HEK293T (cell line): ENCODE data around the gene EIF3F.

ENCODE experiments used
- CTCF ChIA-PET: fragments of 350-600 bp; formaldehyde crosslinking; extraction: SDS; loops from one replicate; lab custom pipeline; 2021; ENCODE audit warnings: antibody characterized with exemption, inconsistent platforms; lab: Yijun Ruan, JAX
- POLR2A ChIA-PET: fragments of 350-600 bp; formaldehyde crosslinking; extraction: SDS; loops from one replicate; lab custom pipeline; 2020; ENCODE audit warnings: antibody characterized with exemption, inconsistent platforms; lab: Yijun Ruan, JAX
- DNase-seq: peaks from one replicate; pipeline ENCODE4 v3.0.0; 2012; ENCODE audit warnings: mixed read lengths; ENCODE audit errors: extremely low spot score
- ARNT ChIP-seq: fragments of 450-650 bp; IDR thresholded peaks from 2 replicates; pipeline ENCODE4 v1.6.1; 2017; ENCODE audit warnings: mild to moderate bottlenecking
- BHLHE40 ChIP-seq: fragments of 450-650 bp; IDR thresholded peaks from 2 replicates; pipeline ENCODE4 v1.6.1; 2016; ENCODE audit warnings: mild to moderate bottlenecking, moderate library complexity, borderline replicate concordance
- CTBP1 ChIP-seq: fragments of 450-650 bp; IDR thresholded peaks from 2 replicates; pipeline ENCODE4 v1.6.1; 2016; ENCODE audit warnings: borderline replicate concordance
- ELF4 ChIP-seq: fragments of 450-650 bp; IDR thresholded peaks from 2 replicates; pipeline ENCODE4 v1.6.1; 2017; ENCODE audit warnings: antibody characterized with exemption
- FOXA1 ChIP-seq: fragments of 450-650 bp; IDR thresholded peaks from 2 replicates; pipeline ENCODE4 v1.6.1; 2016; ENCODE audit warnings: mild to moderate bottlenecking
- FOXK2 ChIP-seq: fragments of 450-650 bp; IDR thresholded peaks from 2 replicates; pipeline ENCODE4 v1.6.1; 2016; ENCODE audit warnings: mild to moderate bottlenecking
- FOXM1 ChIP-seq: fragments of 450-650 bp; IDR thresholded peaks from 2 replicates; pipeline ENCODE4 v1.6.1; 2017; ENCODE audit warnings: mild to moderate bottlenecking, borderline replicate concordance
- HDGF ChIP-seq: fragments of 450-650 bp; IDR thresholded peaks from 2 replicates; pipeline ENCODE4 v1.6.1; 2017; ENCODE audit warnings: antibody characterized with exemption, borderline replicate concordance
- L3MBTL2 ChIP-seq: fragments of 450-650 bp; conservative IDR thresholded peaks from 2 replicates; pipeline ENCODE4 v1.6.1; 2016; ENCODE audit warnings: mild to moderate bottlenecking
- LEF1 ChIP-seq: fragments of 450-650 bp; IDR thresholded peaks from 2 replicates; pipeline ENCODE4 v1.6.1; 2017; ENCODE audit warnings: mild to moderate bottlenecking, borderline replicate concordance
- NFRKB ChIP-seq: fragments of 450-650 bp; IDR thresholded peaks from 2 replicates; pipeline ENCODE4 v1.6.1; 2016; ENCODE audit warnings: mild to moderate bottlenecking, moderate library complexity
- SP1 ChIP-seq: fragments of 450-650 bp; IDR thresholded peaks from 2 replicates; pipeline ENCODE4 v1.6.1; 2017
- SUZ12 ChIP-seq: fragments of 450-650 bp; IDR thresholded peaks from 2 replicates; pipeline ENCODE4 v1.6.1; 2016; ENCODE audit warnings: mild to moderate bottlenecking
- TARDBP ChIP-seq: fragments of 450-650 bp; IDR thresholded peaks from 2 replicates; pipeline ENCODE4 v1.6.1; 2016
- ZNF384 ChIP-seq: fragments of 450-650 bp; IDR thresholded peaks from 2 replicates; pipeline ENCODE4 v1.6.1; 2016
- TF ChIP-seq, protein P1 (sequence below): fragments of 450-650 bp; IDR thresholded peaks from 2 replicates; pipeline ENCODE4 v1.6.1; 2016

Gene EIF3F

DNA sequence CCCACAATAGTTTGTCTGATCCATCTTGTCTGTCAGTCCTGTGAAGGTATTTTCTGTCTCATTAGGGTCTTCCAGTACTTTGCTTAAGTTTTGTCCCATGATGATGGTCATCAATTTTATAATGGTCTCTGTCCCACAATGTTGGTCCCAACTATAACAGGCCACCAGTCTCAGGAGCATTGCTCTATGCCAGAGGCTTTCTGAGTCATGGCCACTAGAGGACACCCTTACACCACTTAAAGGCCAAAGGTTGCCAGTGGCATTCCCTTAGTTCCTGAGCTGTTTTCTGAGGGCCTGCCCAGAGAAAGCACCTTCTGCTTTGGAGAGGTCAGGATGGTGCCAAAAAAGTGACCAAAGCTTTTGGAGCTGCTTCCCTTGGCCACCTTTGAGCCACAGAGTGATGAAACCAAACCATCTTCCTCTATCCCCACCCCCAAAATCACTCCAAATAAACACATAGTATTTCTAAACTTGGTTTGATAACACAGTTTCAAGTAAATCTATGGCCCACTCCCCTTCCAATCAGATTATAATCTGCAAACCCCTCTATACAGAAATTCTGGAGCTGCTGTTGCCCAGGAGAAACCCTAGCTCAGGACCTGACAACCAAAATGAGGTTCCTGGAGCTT, 19.3 kb downstream of the EIF3F start:
- ChIA-PET CTCF (interaction anchor here (0.5 to 2.5 kb wide), 22 partner anchors 10 to 1300 kb away, joined by 3 to 34 read pairs (median 4); partner anchors contain the start of gene EIF3F), POLR2A (interaction anchor here (0.9 to 1.2 kb wide), 4 partner anchors 20 to 1009 kb away, joined by 3 to 5 read pairs (median 4); partner anchors contain the start of gene EIF3F)
- TF ChIP-seq NFRKB (no peak), FOXA1 (no peak), L3MBTL2 (no peak), SUZ12 (no peak), FOXK2 (no peak), HDGF (no peak)
- TF ChIP-seq, protein P1, sequence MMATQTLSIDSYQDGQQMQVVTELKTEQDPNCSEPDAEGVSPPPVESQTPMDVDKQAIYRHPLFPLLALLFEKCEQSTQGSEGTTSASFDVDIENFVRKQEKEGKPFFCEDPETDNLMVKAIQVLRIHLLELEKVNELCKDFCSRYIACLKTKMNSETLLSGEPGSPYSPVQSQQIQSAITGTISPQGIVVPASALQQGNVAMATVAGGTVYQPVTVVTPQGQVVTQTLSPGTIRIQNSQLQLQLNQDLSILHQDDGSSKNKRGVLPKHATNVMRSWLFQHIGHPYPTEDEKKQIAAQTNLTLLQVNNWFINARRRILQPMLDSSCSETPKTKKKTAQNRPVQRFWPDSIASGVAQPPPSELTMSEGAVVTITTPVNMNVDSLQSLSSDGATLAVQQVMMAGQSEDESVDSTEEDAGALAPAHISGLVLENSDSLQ: no peak
- peak; percentile 77 for DNase-seq

DNA sequence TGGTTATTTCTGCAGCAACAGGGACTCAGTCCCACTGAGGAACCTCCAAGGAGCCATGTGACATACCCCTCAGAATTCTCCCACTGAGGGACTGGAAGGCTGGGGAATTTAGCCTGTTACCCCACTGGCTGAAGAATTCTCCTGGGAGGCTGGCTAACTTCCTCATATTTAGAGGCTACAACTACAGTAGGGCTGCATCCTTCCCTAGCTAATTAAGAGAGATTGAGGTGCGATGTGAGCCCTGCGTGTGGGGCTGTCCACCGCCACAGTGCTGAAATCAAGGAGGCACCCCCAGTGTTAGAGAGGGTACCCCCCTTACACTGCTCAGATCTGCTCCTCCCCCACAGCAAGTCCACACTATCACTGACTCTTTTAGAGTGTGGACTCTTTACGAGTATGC, 21.1 kb downstream of the EIF3F start:
- POLR2A ChIA-PET: no interaction called here
- CTCF ChIA-PET: interaction anchor here (1.0 to 1.3 kb wide), 3 partner anchors 72 to 559 kb away, joined by 3 to 4 read pairs (median 3); no protein-coding TSS in a partner anchor

DNA sequence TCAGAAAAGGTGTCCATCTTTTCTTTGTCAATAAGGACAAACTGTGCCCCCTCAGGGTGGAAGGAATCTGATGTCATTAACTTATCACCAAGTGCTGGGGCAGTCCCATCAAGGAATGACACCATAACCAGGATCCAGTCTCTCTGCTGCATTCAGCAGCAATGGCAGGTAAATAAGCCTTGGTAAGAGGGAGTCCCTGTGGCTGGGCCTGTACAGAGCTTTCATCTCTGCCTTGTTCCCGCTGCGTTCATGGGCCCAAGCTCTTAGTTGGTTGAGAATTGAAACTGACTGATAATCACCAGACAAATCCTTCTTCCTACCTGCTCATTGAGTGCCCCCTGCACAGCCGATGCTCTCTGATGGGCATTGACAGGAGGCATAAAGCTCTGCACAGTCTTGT, 22.7 kb downstream of the EIF3F start:
- TF ChIP-seq FOXA1 (no peak), FOXM1 (no peak), LEF1 (no peak), CTBP1 (no peak), ARNT (no peak), ZNF384 (no peak), BHLHE40 (no peak), ELF4 (no peak)
- ChIA-PET POLR2A (no interaction called here), CTCF (interaction anchor here (0.6 to 1.7 kb wide), 3 partner anchors 61 to 692 kb away, joined by 3 to 7 read pairs (median 4); no protein-coding TSS in a partner anchor)
- no peak for DNase-seq

More for the DNA sequence above, 21.1 kb downstream of the EIF3F start:
- DNase-seq: no peak
- TF ChIP-seq TARDBP (no peak), FOXA1 (no peak), CTBP1 (no peak), BHLHE40 (no peak), FOXM1 (no peak), LEF1 (no peak), NFRKB (no peak), ELF4 (no peak), ARNT (no peak), ZNF384 (no peak), HDGF (no peak), L3MBTL2 (no peak), SUZ12 (no peak), FOXK2 (no peak), SP1 (no peak)
- TF ChIP-seq, protein P1: no peak

DNA sequence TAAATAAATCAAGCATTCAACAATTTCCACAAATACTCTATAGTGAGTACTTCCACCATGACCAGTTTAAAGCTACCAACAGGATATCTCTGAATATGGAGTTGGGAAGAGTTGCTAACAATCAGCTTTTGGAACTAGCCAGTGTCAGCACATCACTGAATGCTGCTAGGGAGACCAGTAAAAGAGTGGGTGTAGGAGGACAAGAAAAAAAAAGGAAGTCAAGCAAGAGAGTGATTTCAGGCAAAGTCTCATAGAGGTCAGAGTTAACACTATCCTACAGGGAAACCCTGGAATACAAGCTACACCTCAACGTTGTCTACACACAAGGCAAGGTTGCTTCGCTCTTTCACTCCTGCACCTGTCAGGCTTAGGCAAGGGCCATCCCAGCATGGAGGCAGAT, 24.2 kb downstream of the EIF3F start:
- ChIA-PET POLR2A (no interaction called here), CTCF (interaction anchor here (0.6 to 2.0 kb wide), 4 partner anchors 11 to 88 kb away, joined by 4 to 8 read pairs (median 6); no protein-coding TSS in a partner anchor)
- TF ChIP-seq CTBP1: no peak
- no peak for TF ChIP-seq BHLHE40
- TF ChIP-seq SUZ12: no peak
- TF ChIP-seq ZNF384: no peak
- no peak for TF ChIP-seq FOXA1
- no peak for TF ChIP-seq FOXM1
- no peak for TF ChIP-seq SP1
- DNase-seq: no peak

DNA sequence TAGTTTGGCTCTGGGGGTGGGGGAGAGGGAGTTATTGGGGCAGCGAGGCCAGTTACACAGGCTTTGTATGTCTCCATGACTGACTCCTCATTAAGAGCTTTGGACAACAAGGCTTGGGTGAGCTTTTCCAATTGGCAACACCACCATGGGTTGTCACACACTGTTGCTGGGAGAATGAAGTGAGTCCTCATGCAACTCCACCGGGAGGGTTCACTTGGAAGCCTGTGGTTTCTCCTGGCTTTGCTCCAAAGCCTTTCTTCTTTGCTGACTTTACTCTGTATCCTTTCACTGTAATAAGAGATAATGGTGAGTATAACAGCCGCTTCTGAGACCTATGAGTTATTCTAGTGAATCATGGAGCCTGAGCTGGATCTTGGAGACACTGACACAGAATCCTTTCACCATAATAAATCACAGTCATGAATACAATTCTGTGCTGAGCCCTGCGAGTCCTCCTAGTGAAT, 24.9 kb downstream of the EIF3F start:
- no peak for DNase-seq
- ChIA-PET POLR2A (no interaction called here), CTCF (interaction anchor here (0.6 to 2.0 kb wide), 2 partner anchors 11 to 87 kb away, joined by 4 to 8 read pairs; no protein-coding TSS in a partner anchor)
- TF ChIP-seq BHLHE40 (no peak), ELF4 (no peak), L3MBTL2 (no peak), NFRKB (no peak), CTBP1 (no peak), SP1 (no peak), ZNF384 (no peak), FOXA1 (no peak)
- TF ChIP-seq, protein P1: no peak

DNA sequence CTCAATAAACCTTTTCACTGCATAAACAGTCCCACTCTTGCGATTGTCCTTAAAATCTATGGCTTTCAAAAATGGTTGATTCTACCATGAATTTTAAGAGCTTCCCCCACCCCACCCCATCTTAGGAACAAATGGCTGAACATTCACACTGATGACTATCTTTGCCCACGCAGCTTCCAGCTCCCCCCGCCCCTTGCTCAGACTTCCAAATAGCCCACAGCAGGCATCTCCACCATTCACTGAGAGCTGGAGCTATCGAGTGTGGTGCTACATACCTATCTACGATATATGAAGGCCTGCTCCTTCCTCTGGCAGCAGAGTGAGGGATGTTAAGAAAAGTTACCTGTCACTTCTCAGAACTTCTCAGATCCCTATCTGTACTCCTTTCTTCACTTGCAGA, 26.7 kb downstream of the EIF3F start:
- TF ChIP-seq SP1 (no peak), L3MBTL2 (no peak), ARNT (no peak), NFRKB (no peak), BHLHE40 (no peak), SUZ12 (no peak), TARDBP (no peak), FOXK2 (no peak), LEF1 (no peak), HDGF (no peak), FOXA1 (no peak), ELF4 (no peak), CTBP1 (no peak), ZNF384 (no peak), FOXM1 (no peak)
- TF ChIP-seq, protein P1: no peak

More for the DNA sequence above, 26.7 kb downstream of the EIF3F start:
- DNase-seq: no peak
- ChIA-PET CTCF (no interaction called here), POLR2A (no interaction called here)
